ENCODE data around the gene N4BP3.
"Not testable (repeated sequence)": the region's sequence is repeated elsewhere in the genome, so short reads cannot be mapped to it uniquely, and the experiment has no call there.

N4BP3 gene

DNA sequence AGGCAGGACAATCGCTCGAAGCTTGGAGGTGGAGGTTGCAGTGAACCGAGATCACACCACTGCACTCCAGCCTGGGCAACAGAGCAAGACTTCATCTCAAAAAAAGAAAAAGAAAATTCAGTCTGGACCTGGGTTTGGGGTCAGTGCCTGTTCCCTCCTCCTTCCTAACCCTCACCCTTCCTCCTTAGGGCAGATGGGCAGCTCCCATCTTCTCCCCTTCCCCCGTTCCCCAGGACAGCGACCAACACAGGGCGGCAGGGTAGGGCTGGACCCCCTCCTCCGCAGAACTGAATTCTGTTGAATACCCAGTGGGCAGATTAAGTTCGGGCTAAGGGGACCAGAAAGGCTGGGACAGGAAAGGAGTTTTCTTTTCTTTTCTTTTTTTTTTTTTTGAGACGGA, 16.0 kb downstream of the N4BP3 start:
- H3K27me3 ChIP-seq (ENCODE audit: control insufficient read depth, insufficient read depth, low read length): no peaks in the 10 kb centered on the region
- peaks cover 4% of the 10 kb centered on the region for H3K36me3 ChIP-seq (ENCODE audit: control insufficient read depth, insufficient read depth, low read length)
- H3K4me3 ChIP-seq (ENCODE audit: low read length): no peak overlapping the region
- H3K4me1 ChIP-seq (ENCODE audit: control insufficient read depth, insufficient read depth, low read length): peaks cover 3% of the 10 kb centered on the region
- no peak overlapping the region for H3K9ac ChIP-seq (ENCODE audit: low read length)
- H3K27ac ChIP-seq (ENCODE audit: low read depth, low read length): no peak overlapping the region

- Histone ChIP-seq H3K9ac (ENCODE audit: low read length) (peak overlapping the region; percentile 77), H3K27ac (ENCODE audit: low read depth, low read length) (peak overlapping the region; percentile 91)
Measured at GRCh38 chr5:178130234-178130575, 16.9 kb downstream of the N4BP3 start.

DNA sequence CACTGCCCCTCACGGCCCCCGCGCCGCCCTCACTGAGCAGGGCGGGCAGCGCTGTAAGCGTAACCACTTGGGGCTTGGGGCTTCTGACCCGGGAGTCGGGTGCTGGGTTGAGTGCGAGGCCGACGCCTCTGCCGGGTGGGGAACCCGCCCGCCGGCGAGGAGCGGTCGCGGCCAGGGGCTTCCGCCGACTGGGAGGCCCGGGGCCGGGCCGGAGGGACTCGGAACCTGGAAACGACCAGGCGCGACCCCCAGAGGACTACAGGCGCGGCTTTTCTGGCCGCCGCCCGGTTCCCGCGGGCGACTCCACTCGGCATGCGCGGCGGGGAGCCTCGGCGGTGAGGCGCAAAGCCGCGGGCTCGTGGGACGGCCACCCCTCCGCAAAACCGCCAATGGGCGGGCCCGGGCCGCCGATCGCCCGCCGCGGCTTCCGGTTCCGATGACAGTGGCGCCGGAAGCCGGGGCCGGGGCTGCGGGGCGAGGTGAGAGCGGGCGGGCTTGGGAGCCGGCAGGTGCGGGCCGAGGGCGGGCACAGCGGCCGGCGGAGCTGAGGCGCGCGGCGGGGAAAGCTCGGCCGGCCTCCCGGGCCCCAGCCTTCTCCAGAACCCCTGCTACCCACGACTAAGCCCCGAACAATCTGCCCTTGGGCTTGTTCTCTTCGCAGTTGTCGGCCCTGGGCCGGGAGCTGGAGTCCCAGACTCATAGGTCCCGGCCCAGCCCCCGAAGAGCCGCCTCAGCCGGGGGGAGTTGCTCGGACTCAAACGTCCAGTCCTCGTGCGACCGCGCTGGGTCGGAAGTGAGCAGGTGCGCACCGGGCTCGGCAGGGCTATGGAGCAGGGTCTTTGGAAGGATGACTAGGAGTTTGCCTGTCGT, 17.5 kb downstream of the N4BP3 start, which contains the start of gene RMND5B:
RMND5B (plus strand) TSS at position 439 of the 870 bp plus-strand sequence. CDS start 7,106 bp downstream, outside the sequence.
- Histone ChIP-seq H3K36me3 (ENCODE audit: control insufficient read depth, insufficient read depth, low read length) (peaks cover 9% of the 10 kb centered on the region), H3K4me1 (ENCODE audit: control insufficient read depth, insufficient read depth, low read length) (peaks cover 3% of the 10 kb centered on the region), H3K9ac (ENCODE audit: low read length) (peak within 1 kb of the TSS; percentile 77), H3K4me3 (ENCODE audit: low read length) (peak within 1 kb of the TSS; percentile 78), H3K27me3 (ENCODE audit: control insufficient read depth, insufficient read depth, low read length) (no peaks in the 10 kb centered on the region), H3K27ac (ENCODE audit: low read depth, low read length) (peak within 1 kb of the TSS; percentile 91)

More at GRCh38 chr5:178130234-178130575, 16.9 kb downstream of the N4BP3 start:
- not testable (repeated sequence) for H3K27me3 ChIP-seq (ENCODE audit: control insufficient read depth, insufficient read depth, low read length); H3K36me3 ChIP-seq (ENCODE audit: control insufficient read depth, insufficient read depth, low read length); H3K4me1 ChIP-seq (ENCODE audit: control insufficient read depth, insufficient read depth, low read length)
- peak overlapping the region; percentile 78 for H3K4me3 ChIP-seq (ENCODE audit: low read length)

DNA sequence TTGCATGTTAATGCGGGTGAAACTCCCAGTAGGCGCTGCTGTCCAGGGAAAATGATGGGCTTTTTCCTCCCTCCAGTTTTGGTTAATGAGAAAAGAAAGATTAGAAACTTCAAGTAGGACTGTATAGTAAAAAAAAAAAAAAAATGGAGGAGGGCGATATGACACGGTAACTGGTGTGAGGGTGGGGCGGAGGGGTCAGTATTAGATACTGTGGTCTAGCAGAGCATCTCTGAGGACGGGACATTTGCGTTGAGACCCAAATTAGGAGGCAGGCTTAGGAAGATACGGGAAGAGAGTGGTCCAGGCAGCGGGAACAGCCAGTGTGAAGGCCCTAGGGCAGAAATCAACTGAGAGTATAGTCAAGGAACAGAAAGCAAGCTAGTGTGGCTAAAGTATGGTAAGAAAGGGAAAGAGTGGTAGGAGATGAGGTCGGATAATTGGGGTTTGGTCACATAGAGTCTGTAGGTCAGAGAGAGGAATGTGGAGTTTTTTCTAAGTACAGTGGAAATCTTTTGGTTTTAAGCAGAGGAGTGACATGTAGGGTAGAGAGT, 18.2 kb downstream of the N4BP3 start:
- no peak overlapping the region for H3K9ac ChIP-seq (ENCODE audit: low read length)

GRCh38 chr5:178136990-178137389, 23.7 kb downstream of the N4BP3 start:
- no peak overlapping the region for H3K4me3 ChIP-seq (ENCODE audit: low read length)
- peaks cover 15% of the 10 kb centered on the region for H3K36me3 ChIP-seq (ENCODE audit: control insufficient read depth, insufficient read depth, low read length)
- no peaks in the 10 kb centered on the region for H3K4me1 ChIP-seq (ENCODE audit: control insufficient read depth, insufficient read depth, low read length)
- no peak overlapping the region for H3K27ac ChIP-seq (ENCODE audit: low read depth, low read length)
- no peak overlapping the region for H3K9ac ChIP-seq (ENCODE audit: low read length)
- no peaks in the 10 kb centered on the region for H3K27me3 ChIP-seq (ENCODE audit: control insufficient read depth, insufficient read depth, low read length)

More for the DNA sequence above, 18.2 kb downstream of the N4BP3 start:
- Histone ChIP-seq H3K4me1 (ENCODE audit: control insufficient read depth, insufficient read depth, low read length) (peaks cover 3% of the 10 kb centered on the region), H3K27me3 (ENCODE audit: control insufficient read depth, insufficient read depth, low read length) (no peaks in the 10 kb centered on the region), H3K36me3 (ENCODE audit: control insufficient read depth, insufficient read depth, low read length) (peaks cover 10% of the 10 kb centered on the region), H3K27ac (ENCODE audit: low read depth, low read length) (peak overlapping the region; percentile 68), H3K4me3 (ENCODE audit: low read length) (peak overlapping the region; percentile 78)

DNA sequence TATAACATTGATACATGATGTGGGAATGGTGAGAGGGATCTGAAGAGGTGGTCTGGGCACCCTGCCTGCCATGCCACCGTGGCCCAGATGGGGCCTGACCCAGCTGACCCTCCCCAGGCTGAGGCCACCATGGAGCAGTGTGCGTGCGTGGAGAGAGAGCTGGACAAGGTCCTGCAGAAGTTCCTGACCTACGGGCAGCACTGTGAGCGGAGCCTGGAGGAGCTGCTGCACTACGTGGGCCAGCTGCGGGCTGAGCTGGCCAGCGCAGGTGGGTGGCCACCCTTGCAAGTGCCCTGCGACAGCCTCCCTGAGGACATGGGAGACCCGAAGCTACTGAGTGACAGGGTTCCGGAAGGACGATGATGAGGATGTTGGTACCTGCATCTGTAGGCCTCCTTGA, 24.7 kb downstream of the N4BP3 start:
- Histone ChIP-seq H3K36me3 (ENCODE audit: control insufficient read depth, insufficient read depth, low read length) (peaks cover 24% of the 10 kb centered on the region), H3K4me1 (ENCODE audit: control insufficient read depth, insufficient read depth, low read length) (no peaks in the 10 kb centered on the region), H3K27ac (ENCODE audit: low read depth, low read length) (no peak overlapping the region), H3K9ac (ENCODE audit: low read length) (no peak overlapping the region), H3K4me3 (ENCODE audit: low read length) (no peak overlapping the region), H3K27me3 (ENCODE audit: control insufficient read depth, insufficient read depth, low read length) (no peaks in the 10 kb centered on the region)

DNA sequence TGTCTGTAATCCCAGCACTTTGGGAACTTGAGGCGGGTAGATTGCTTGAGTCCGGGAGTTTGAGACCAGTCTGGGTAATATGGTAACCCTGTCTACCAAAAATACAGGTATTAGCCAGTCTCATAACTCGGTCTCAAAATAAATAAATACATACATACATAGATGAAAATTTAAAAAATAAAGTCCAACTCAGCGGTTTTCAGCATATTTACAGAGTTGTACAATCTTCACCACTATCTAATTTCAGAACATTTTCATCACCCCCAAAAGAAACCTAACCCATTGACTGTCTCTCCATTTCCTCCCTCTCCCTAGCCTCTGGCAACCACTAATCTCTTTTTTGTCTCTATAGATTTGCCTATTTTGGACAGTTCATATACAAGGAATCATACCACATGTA, 28.2 kb downstream of the N4BP3 start:
- Histone ChIP-seq H3K27ac (ENCODE audit: low read depth, low read length) (no peak overlapping the region), H3K27me3 (ENCODE audit: control insufficient read depth, insufficient read depth, low read length) (no peaks in the 10 kb centered on the region), H3K4me3 (ENCODE audit: low read length) (no peak overlapping the region), H3K9ac (ENCODE audit: low read length) (no peak overlapping the region), H3K4me1 (ENCODE audit: control insufficient read depth, insufficient read depth, low read length) (no peaks in the 10 kb centered on the region), H3K36me3 (ENCODE audit: control insufficient read depth, insufficient read depth, low read length) (peaks cover 25% of the 10 kb centered on the region)

GRCh38 chr5:178142642-178143041, 29.3 kb downstream of the N4BP3 start:
- Histone ChIP-seq H3K27ac (ENCODE audit: low read depth, low read length) (no peak overlapping the region), H3K27me3 (ENCODE audit: control insufficient read depth, insufficient read depth, low read length) (no peaks in the 10 kb centered on the region), H3K36me3 (ENCODE audit: control insufficient read depth, insufficient read depth, low read length) (peaks cover 34% of the 10 kb centered on the region), H3K4me3 (ENCODE audit: low read length) (no peak overlapping the region), H3K4me1 (ENCODE audit: control insufficient read depth, insufficient read depth, low read length) (no peaks in the 10 kb centered on the region), H3K9ac (ENCODE audit: low read length) (no peak overlapping the region)

DNA sequence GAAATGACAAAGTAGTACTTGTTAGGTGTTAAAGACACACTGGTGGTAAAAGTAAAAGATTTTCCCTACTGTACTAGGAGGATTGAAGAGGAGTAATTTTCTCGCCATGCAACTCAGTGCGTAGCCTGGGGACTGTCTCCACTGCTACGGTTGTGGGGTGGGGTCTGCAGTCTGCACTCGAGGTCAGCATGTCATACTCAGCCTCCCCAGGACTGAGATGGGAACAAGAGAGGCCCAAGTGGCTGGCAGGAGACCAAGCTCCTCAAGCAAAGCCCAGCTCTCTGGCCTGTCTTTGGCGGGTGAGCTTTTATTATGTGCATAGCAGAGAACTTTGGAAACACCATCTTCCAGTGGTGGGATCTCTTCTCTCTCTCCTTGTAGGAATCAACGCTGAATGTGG, 29.9 kb downstream of the N4BP3 start:
- no peaks in the 10 kb centered on the region for H3K27me3 ChIP-seq (ENCODE audit: control insufficient read depth, insufficient read depth, low read length)
- H3K4me3 ChIP-seq (ENCODE audit: low read length): no peak overlapping the region
- H3K9ac ChIP-seq (ENCODE audit: low read length): no peak overlapping the region
- H3K4me1 ChIP-seq (ENCODE audit: control insufficient read depth, insufficient read depth, low read length): no peaks in the 10 kb centered on the region
- H3K36me3 ChIP-seq (ENCODE audit: control insufficient read depth, insufficient read depth, low read length): peaks cover 39% of the 10 kb centered on the region
- no peak overlapping the region for H3K27ac ChIP-seq (ENCODE audit: low read depth, low read length)

GRCh38 chr5:178143901-178144300, 30.6 kb downstream of the N4BP3 start:
- Histone ChIP-seq H3K27me3 (ENCODE audit: control insufficient read depth, insufficient read depth, low read length) (no peaks in the 10 kb centered on the region), H3K4me3 (ENCODE audit: low read length) (no peak overlapping the region), H3K36me3 (ENCODE audit: control insufficient read depth, insufficient read depth, low read length) (peaks cover 46% of the 10 kb centered on the region), H3K27ac (ENCODE audit: low read depth, low read length) (no peak overlapping the region), H3K9ac (ENCODE audit: low read length) (no peak overlapping the region), H3K4me1 (ENCODE audit: control insufficient read depth, insufficient read depth, low read length) (no peaks in the 10 kb centered on the region)

- Histone ChIP-seq H3K27ac (ENCODE audit: low read depth, low read length) (no peak overlapping the region), H3K9ac (ENCODE audit: low read length) (no peak overlapping the region), H3K4me1 (ENCODE audit: control insufficient read depth, insufficient read depth, low read length) (no peaks in the 10 kb centered on the region), H3K4me3 (ENCODE audit: low read length) (no peak overlapping the region), H3K27me3 (ENCODE audit: control insufficient read depth, insufficient read depth, low read length) (no peaks in the 10 kb centered on the region), H3K36me3 (ENCODE audit: control insufficient read depth, insufficient read depth, low read length) (peaks cover 61% of the 10 kb centered on the region)
Measured at GRCh38 chr5:178145965-178146820, 32.9 kb downstream of the N4BP3 start.

GRCh38 chr5:178147406-178147805, 34.1 kb downstream of the N4BP3 start:
- Histone ChIP-seq H3K4me1 (ENCODE audit: control insufficient read depth, insufficient read depth, low read length) (peaks cover 4% of the 10 kb centered on the region), H3K9ac (ENCODE audit: low read length) (no peak overlapping the region), H3K36me3 (ENCODE audit: control insufficient read depth, insufficient read depth, low read length) (peaks cover 54% of the 10 kb centered on the region), H3K27me3 (ENCODE audit: control insufficient read depth, insufficient read depth, low read length) (no peaks in the 10 kb centered on the region), H3K27ac (ENCODE audit: low read depth, low read length) (no peak overlapping the region), H3K4me3 (ENCODE audit: low read length) (no peak overlapping the region)
